H1 (cell line): ENCODE results near the gene SFRP5.

Experiments
- CTCF ChIP-seq, 3 experiments: IDR thresholded peaks; 1 replicate in 2 of 3; 2 replicates in 1 of 3; pipeline versions ENCODE4 v1.5.1 to v1.6.1; 2011; ENCODE audit warnings: low read length in 3 of 3, mild to moderate bottlenecking in 3 of 3, inconsistent platforms in 2 of 3, low read depth in 1 of 3, moderate library complexity in 1 of 3; ENCODE audit not compliant: insufficient read depth in 1 of 3; ENCODE audit errors: control extremely low read depth in 1 of 3
- EGR1 ChIP-seq: IDR thresholded peaks from 2 replicates; pipeline ENCODE4 v1.6.1; 2011; ENCODE audit warnings: low read depth, low read length, borderline replicate concordance
- MAX ChIP-seq: IDR thresholded peaks from 2 replicates; pipeline ENCODE4 v1.6.1; 2012; ENCODE audit warnings: inconsistent platforms
- TCF12 ChIP-seq: IDR thresholded peaks from 2 replicates; pipeline ENCODE4 v1.6.1; 2011; ENCODE audit warnings: low read depth, mild to moderate bottlenecking, low read length
- ZNF274 ChIP-seq: IDR thresholded peaks from 2 replicates; pipeline ENCODE4 v1.7.0; 2012; ENCODE audit warnings: low read length, borderline replicate concordance; ENCODE audit errors: extremely low read depth
- TF ChIP-seq, protein P1 (sequence below): IDR thresholded peaks from 2 replicates; pipeline ENCODE4 v1.6.1; 2011; ENCODE audit warnings: low read length, improper control_type of control experiment

- no peak for TF ChIP-seq CTCF (IDR thresholded peaks at IDR 0.05; ENCODE audit: control extremely low read depth in 1 of 3, insufficient read depth in 1 of 3, low read depth in 1 of 3, low read length in 3 of 3)
- TF ChIP-seq TCF12 = no peak
- TF ChIP-seq ZNF274 = no peak
- TF ChIP-seq, protein P1, sequence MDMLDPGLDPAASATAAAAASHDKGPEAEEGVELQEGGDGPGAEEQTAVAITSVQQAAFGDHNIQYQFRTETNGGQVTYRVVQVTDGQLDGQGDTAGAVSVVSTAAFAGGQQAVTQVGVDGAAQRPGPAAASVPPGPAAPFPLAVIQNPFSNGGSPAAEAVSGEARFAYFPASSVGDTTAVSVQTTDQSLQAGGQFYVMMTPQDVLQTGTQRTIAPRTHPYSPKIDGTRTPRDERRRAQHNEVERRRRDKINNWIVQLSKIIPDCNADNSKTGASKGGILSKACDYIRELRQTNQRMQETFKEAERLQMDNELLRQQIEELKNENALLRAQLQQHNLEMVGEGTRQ = no peak
- no peak for TF ChIP-seq EGR1
- no peak for TF ChIP-seq MAX
Observed at GRCh38 chr10:97764519-97764931, 7.3 kb downstream of the SFRP5 start.
